Peyer's patch (tissue), 4 donors: ENCODE data around the gene GFPT2. TPM values are rescaled to one million over a fixed set of nuclear protein-coding genes. Genes with fewer than 3 reads are reported as not detected.

Source experiments
- DNase-seq, 3 donors: peaks; one replicate each; pipeline ENCODE4 v3.0.0-alpha.2; 2017 to 2019
- H3K27ac ChIP-seq, 4 donors: fragments of 200-600 bp; sonication (generic); one replicate each; pipeline ENCODE4 v1.5.1; 2016 to 2019
- H3K27me3 ChIP-seq, 2 donors: fragments of 200-600 bp; sonication (generic); one replicate each; pipeline ENCODE4 v1.5.1; 2019
- H3K36me3 ChIP-seq, 3 donors: fragments of 200-600 bp; sonication (generic); one replicate each; pipeline ENCODE4 v1.5.1; 2016 to 2019
- H3K4me1 ChIP-seq, 4 donors: fragments of 200-600 bp; sonication (generic); one replicate each; pipeline ENCODE4 v1.5.1; 2016 to 2019
- H3K4me3 ChIP-seq, 4 donors: fragments of 200-600 bp; sonication (generic); 1 replicate in 3 of 4; 2 replicates in 1 of 4; pipeline ENCODE4 v1.5.1; 2016 to 2019; ENCODE audit warnings: mild to moderate bottlenecking in 1 of 4
- H3K9me3 ChIP-seq, 4 donors: fragments of 200-600 bp; sonication (generic); one replicate each; pipeline ENCODE4 v1.5.1; 2016 to 2019; ENCODE audit warnings: mild to moderate bottlenecking in 1 of 4
- CTCF ChIP-seq, 6 experiments: fragments of 450-650 bp in 4 of 6; fragments of 200-600 bp in 2 of 6; sonication (generic) in 1 of 6; IDR thresholded peaks; one replicate each; pipeline ENCODE4 v1.5.1; 2017 to 2019; ENCODE audit warnings: antibody characterized with exemption in 6 of 6, mild to moderate bottlenecking in 3 of 6, moderate library complexity in 1 of 6
- POLR2A ChIP-seq, 2 donors: fragments of 450-650 bp; IDR thresholded peaks; one replicate each; pipeline ENCODE4 v1.5.1; 2017; ENCODE audit warnings: antibody characterized with exemption in 2 of 2, mild to moderate bottlenecking in 2 of 2, moderate library complexity in 2 of 2
- total RNA-seq, 4 donors: library from RNA; depleted of rRNA; stranded (reverse); fragments of >200 nt; gene quantifications; one replicate each; pipeline ENCODE4 v1.1.0, GENCODE V29; 2016

The GFPT2 gene
- total RNA-seq = 10 to 100 TPM in 2 of 4 donors, 1 to 10 TPM in 2; 4.9 to 86.6 (median 13.1) TPM

GRCh38 chr5:180353048-180353979, at the start of gene GFPT2:
Gene GFPT2 (minus strand): TSS chr5:180353336. CDS start chr5:180353217, 119 bp downstream.
- TF ChIP-seq CTCF (IDR thresholded peaks at IDR 0.05) (no peak), POLR2A (IDR thresholded peaks at IDR 0.05) (peak in 1 of 2 donors; percentile 15)
- Histone ChIP-seq H3K4me3 (peak within 1 kb of the TSS; percentile 39 to 65 (median 56)), H3K36me3 (no peaks in the 10 kb centered on the region), H3K27me3 (peaks cover 0 to 19% of the 10 kb centered on the region in 2 donors), H3K9me3 (no peaks in the 10 kb centered on the region), H3K4me1 (peaks cover 0 to 21% (median 9%) of the 10 kb centered on the region in 4 donors), H3K27ac (peak within 1 kb of the TSS; percentile 41 to 65 (median 60))
- DNase-seq = peak; percentile 69 to 89 (median 79)

DNA sequence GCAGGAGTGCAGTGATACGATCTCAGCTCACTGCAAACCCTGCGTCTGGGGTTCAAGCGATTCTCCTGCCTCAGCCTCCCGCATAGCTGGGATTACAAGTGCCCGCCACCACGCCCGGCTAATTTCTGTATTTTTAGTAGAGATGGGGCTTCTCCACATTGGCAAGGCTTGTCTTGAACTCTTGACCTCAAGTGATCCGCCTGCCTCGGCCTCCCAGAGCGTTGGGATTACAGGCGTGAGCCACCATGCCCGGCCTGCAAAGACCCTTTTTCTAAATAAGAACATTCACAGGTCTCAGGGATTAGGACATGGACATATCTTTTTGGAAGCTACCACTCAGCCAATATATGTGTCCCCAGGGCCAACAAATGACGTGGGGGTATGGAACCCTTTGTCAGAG, 49.6 kb upstream of the GFPT2 start:
- DNase-seq = no peak
- Histone ChIP-seq H3K27me3 (no peaks in the 10 kb centered on the region), H3K27ac (no peak overlapping the region), H3K36me3 (no peaks in the 10 kb centered on the region), H3K4me1 (no peaks in the 10 kb centered on the region), H3K9me3 (peaks cover 0 to 10% (median 0%) of the 10 kb centered on the region in 4 donors), H3K4me3 (no peak overlapping the region)
- TF ChIP-seq CTCF (IDR thresholded peaks at IDR 0.05) (no peak), POLR2A (IDR thresholded peaks at IDR 0.05) (no peak)

DNA sequence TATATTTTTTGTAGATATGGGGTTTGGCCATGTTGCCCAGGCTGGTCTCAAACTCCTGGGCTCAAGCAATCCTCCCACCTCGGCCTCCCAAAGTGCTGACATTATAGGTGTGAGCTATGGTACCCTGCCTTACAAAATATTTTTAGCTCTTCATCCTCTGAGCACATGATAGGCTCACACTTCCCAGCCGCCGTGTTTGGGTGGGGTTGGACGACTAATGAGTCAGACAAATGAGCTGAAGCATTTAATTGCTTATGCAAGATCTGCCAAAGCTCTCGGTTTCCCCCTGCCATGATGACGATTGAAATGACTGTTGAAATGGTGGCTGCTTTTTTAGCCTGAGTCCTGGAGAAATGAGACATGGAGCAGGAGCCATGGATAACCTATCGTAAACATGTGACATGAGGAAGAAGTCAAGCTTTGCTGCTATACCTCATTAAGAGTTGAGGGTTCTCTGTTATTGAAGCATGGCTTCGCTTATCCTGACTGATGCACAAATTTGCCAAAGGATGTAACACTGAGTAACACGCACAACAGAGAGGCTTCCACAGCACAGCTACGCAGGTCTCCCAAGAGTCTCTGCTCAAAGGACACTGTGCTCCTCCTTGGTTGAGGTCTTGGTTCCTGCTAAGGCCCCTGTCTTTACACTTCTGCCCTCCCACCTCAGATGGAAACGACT, 48.2 kb upstream of the GFPT2 start:
- H3K4me3 ChIP-seq = no peak overlapping the region
- no peaks in the 10 kb centered on the region for H3K4me1 ChIP-seq
- H3K27ac ChIP-seq = no peak overlapping the region
- TF ChIP-seq CTCF (IDR thresholded peaks at IDR 0.05) (no peak), POLR2A (IDR thresholded peaks at IDR 0.05) (no peak)
- H3K9me3 ChIP-seq = peaks cover 0 to 10% (median 0%) of the 10 kb centered on the region in 4 donors
- no peaks in the 10 kb centered on the region for H3K27me3 ChIP-seq
- DNase-seq = no peak
- no peaks in the 10 kb centered on the region for H3K36me3 ChIP-seq

GRCh38 chr5:180400416-180400815, 47.3 kb upstream of the GFPT2 start:
- no peaks in the 10 kb centered on the region for H3K4me1 ChIP-seq
- H3K27ac ChIP-seq = no peak overlapping the region
- H3K36me3 ChIP-seq = no peaks in the 10 kb centered on the region
- no peaks in the 10 kb centered on the region for H3K27me3 ChIP-seq
- peaks cover 0 to 10% (median 0%) of the 10 kb centered on the region in 4 donors for H3K9me3 ChIP-seq
- no peak for TF ChIP-seq POLR2A (IDR thresholded peaks at IDR 0.05)
- no peak for TF ChIP-seq CTCF (IDR thresholded peaks at IDR 0.05)
- DNase-seq = no peak
- no peak overlapping the region for H3K4me3 ChIP-seq

DNA sequence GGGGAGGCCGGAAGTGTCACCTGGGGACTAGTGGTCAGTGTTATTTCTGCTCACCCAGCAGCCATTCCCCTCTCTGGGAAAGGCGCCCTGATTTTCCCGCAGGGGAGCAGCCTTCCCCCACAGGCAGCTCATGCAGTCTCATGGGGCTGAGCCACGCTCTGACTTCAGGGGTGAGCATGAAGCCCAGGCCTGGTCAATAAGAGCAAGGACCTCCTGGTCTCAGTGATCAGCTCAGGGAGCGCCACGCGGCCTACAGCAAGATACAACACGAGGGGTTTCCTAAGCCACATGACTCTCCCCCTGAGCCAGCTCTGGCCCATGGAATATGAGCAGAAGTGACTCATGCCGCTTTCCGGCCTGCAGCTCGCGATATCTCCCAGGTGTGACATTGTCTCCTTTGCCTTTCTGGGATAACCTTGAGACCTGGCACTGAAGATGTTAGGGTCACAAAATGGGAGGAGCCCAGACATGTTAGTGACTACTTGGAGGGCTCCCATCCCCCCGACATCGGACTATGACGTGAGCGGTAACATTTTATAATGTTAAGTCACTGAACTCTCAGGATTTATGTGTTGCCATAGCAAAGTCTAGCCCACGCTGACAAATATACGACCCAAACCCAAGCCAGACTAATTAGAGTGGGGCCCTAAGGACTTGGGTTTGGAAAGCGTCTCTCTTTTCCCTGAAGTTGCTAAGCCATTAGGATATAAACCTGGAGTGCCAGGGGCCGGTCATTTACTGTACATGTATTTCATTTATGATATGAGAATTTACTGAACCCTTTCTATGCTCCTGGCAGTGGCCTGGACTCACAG, 46.5 kb upstream of the GFPT2 start:
- Histone ChIP-seq H3K4me3 (no peak overlapping the region), H3K27me3 (no peaks in the 10 kb centered on the region), H3K36me3 (no peaks in the 10 kb centered on the region), H3K27ac (no peak overlapping the region), H3K9me3 (peaks cover 0 to 10% (median 0%) of the 10 kb centered on the region in 4 donors), H3K4me1 (no peaks in the 10 kb centered on the region)
- no peak for TF ChIP-seq CTCF (IDR thresholded peaks at IDR 0.05)
- no peak for TF ChIP-seq POLR2A (IDR thresholded peaks at IDR 0.05)
- no peak for DNase-seq
